ENCODE results near the gene CCDC50. TPM values are rescaled to one million over a fixed set of nuclear protein-coding genes. Genes with fewer than 3 reads are reported as not detected.

CCDC50 gene
- total and polyA plus RNA-seq, 2 experiments from 2014 or later, result 31.6 to 49.6 TPM

- WGBS (ENCODE audit: low lambda C conversion rate, missing lambda C conversion rate), result 45% methylated on average over 7 of the region's 7 CpGs
Measured at GRCh38 chr3:191353022-191353777, 24.0 kb downstream of the CCDC50 start.

GRCh38 chr3:191355406-191355805 is 26.2 kb downstream of the CCDC50 start:
- H3K36me3 ChIP-seq (replicated peaks; ENCODE audit: insufficient read depth, low read depth), result no peaks in the 10 kb centered on the region
- TF ChIP-seq CTCF (IDR thresholded peaks at IDR 0.05; ENCODE audit: poor library complexity), result no peak
- TF ChIP-seq EZH2 (IDR thresholded peaks at IDR 0.05; ENCODE audit: borderline replicate concordance), result no peak
- TF ChIP-seq EZH2phosphoT487 (IDR thresholded peaks at IDR 0.05; ENCODE audit: low read depth, severe bottlenecking, unreplicated experiment), result no peak
- DNase-seq (ENCODE audit: low spot score), result no peak
- no peaks in the 10 kb centered on the region for H3K9me3 ChIP-seq (ENCODE audit: low read depth)
- H4K20me1 ChIP-seq (ENCODE audit: insufficient read depth, poor library complexity, severe bottlenecking), result peaks cover 4% of the 10 kb centered on the region
- WGBS (ENCODE audit: low lambda C conversion rate, missing lambda C conversion rate), result 83% methylated on average over 4 of the region's 4 CpGs
- H3K4me2 ChIP-seq, result no peak overlapping the region
- no peak overlapping the region for H3K27ac ChIP-seq
- no peak overlapping the region for H3K4me3 ChIP-seq
- peaks cover 16% of the 10 kb centered on the region for H3K4me1 ChIP-seq (ENCODE audit: insufficient read depth)
- H3K27me3 ChIP-seq, result no peaks in the 10 kb centered on the region
- H2AFZ ChIP-seq, result no peak overlapping the region
- H3K9me2 ChIP-seq (replicated peaks; ENCODE audit: insufficient read depth), result no peaks in the 10 kb centered on the region
- H3K79me2 ChIP-seq, result peaks cover 66% of the 10 kb centered on the region

More at GRCh38 chr3:191353022-191353777, 24.0 kb downstream of the CCDC50 start:
- peaks cover 84% of the 10 kb centered on the region for H3K79me2 ChIP-seq
- no peak for DNase-seq (ENCODE audit: low spot score)
- H3K27me3 ChIP-seq, result no peaks in the 10 kb centered on the region
- peak overlapping the region; percentile 68 for H3K4me2 ChIP-seq
- no peak overlapping the region for H3K4me3 ChIP-seq
- peak overlapping the region; percentile 54 for H3K27ac ChIP-seq
- TF ChIP-seq EZH2 (IDR thresholded peaks at IDR 0.05; ENCODE audit: borderline replicate concordance) (no peak), EZH2phosphoT487 (IDR thresholded peaks at IDR 0.05; ENCODE audit: low read depth, severe bottlenecking, unreplicated experiment) (no peak), CTCF (IDR thresholded peaks at IDR 0.05; ENCODE audit: poor library complexity) (no peak)
- peaks cover 16% of the 10 kb centered on the region for H3K4me1 ChIP-seq (ENCODE audit: insufficient read depth)
- H3K9me3 ChIP-seq (ENCODE audit: low read depth), result no peaks in the 10 kb centered on the region
- no peaks in the 10 kb centered on the region for H3K36me3 ChIP-seq (replicated peaks; ENCODE audit: insufficient read depth, low read depth)
- H3K9me2 ChIP-seq (replicated peaks; ENCODE audit: insufficient read depth), result no peaks in the 10 kb centered on the region
- H4K20me1 ChIP-seq (ENCODE audit: insufficient read depth, poor library complexity, severe bottlenecking), result peaks cover 4% of the 10 kb centered on the region
- peak overlapping the region; percentile 5 for H2AFZ ChIP-seq

- no peak overlapping the region for H3K4me3 ChIP-seq
- no peak overlapping the region for H3K4me2 ChIP-seq
- no peak overlapping the region for H2AFZ ChIP-seq
- H3K36me3 ChIP-seq (replicated peaks; ENCODE audit: insufficient read depth, low read depth), result no peaks in the 10 kb centered on the region
- no peaks in the 10 kb centered on the region for H3K9me2 ChIP-seq (replicated peaks; ENCODE audit: insufficient read depth)
- peaks cover 10% of the 10 kb centered on the region for H3K4me1 ChIP-seq (ENCODE audit: insufficient read depth)
- peaks cover 4% of the 10 kb centered on the region for H4K20me1 ChIP-seq (ENCODE audit: insufficient read depth, poor library complexity, severe bottlenecking)
- peak overlapping the region; percentile 38 for H3K27ac ChIP-seq
- no peaks in the 10 kb centered on the region for H3K27me3 ChIP-seq
- no peaks in the 10 kb centered on the region for H3K9me3 ChIP-seq (ENCODE audit: low read depth)
- H3K79me2 ChIP-seq, result peaks cover 54% of the 10 kb centered on the region
- WGBS (ENCODE audit: low lambda C conversion rate, missing lambda C conversion rate), result 67% methylated on average over 5 of the region's 5 CpGs
- DNase-seq (ENCODE audit: low spot score), result peak; percentile 39
- TF ChIP-seq CTCF (IDR thresholded peaks at IDR 0.05; ENCODE audit: poor library complexity) (no peak), EZH2phosphoT487 (IDR thresholded peaks at IDR 0.05; ENCODE audit: low read depth, severe bottlenecking, unreplicated experiment) (no peak), EZH2 (IDR thresholded peaks at IDR 0.05; ENCODE audit: borderline replicate concordance) (no peak)
Measured at GRCh38 chr3:191356631-191357439, 27.6 kb downstream of the CCDC50 start.

Measured in hepatocyte (in vitro differentiated cells).